CD4-positive, alpha-beta T cell (primary cell): ENCODE measurements around the gene DYNLRB1. TPM values are rescaled to one million over a fixed set of nuclear protein-coding genes. Genes with fewer than 3 reads are reported as not detected.

ENCODE experiments used
- ATAC-seq: fragments of 200-7000 bp; cut with Tn5 transposase; one replicate; pipeline ENCODE4 v1.10.0; 2022; ENCODE audit warnings: mild to moderate bottlenecking; ENCODE audit not compliant: poor library complexity
- CTCF ChIA-PET: fragments of 350-600 bp; sonication (Branson Sonifier 250); formaldehyde crosslinking; loops from one replicate; lab custom pipeline; 2021; ENCODE audit warnings: antibody characterized with exemption, inconsistent platforms; lab: Charles Lee
- POLR2A ChIA-PET: fragments of 350-600 bp; sonication (Branson Sonifier 250); formaldehyde crosslinking; loops from one replicate; lab custom pipeline; 2021; ENCODE audit warnings: antibody characterized with exemption, inconsistent platforms; lab: Charles Lee
- DNase-seq, 14 experiments: peaks; one replicate each; pipeline ENCODE4 v3.0.0-alpha.2; 2013 to 2020; ENCODE audit warnings: mixed read lengths in 2 of 14
- H3K27ac ChIP-seq, 2 donors: one replicate each; pipeline versions ENCODE4 v1.5.1 to v1.7.0; 2013; ENCODE audit warnings: low read length in 2 of 2, low read depth in 1 of 2, mild to moderate bottlenecking in 1 of 2
- H3K27me3 ChIP-seq, 2 experiments: 1 replicate in 1 of 2; 2 replicates in 1 of 2; pipeline versions ENCODE4 v1.6.1 to v1.7.0; 2013; ENCODE audit warnings: low read length in 2 of 2, control low read depth in 1 of 2, mild to moderate bottlenecking in 1 of 2, moderate library complexity in 1 of 2; ENCODE audit not compliant: insufficient read depth in 2 of 2, control insufficient read depth in 1 of 2
- H3K36me3 ChIP-seq: one replicate; pipeline ENCODE4 v1.6.1; 2013; ENCODE audit warnings: low read length, control low read depth; ENCODE audit not compliant: insufficient read depth
- H3K4me1 ChIP-seq: one replicate; pipeline ENCODE4 v1.6.1; 2013; ENCODE audit warnings: low read length, control low read depth; ENCODE audit not compliant: insufficient read depth
- H3K4me3 ChIP-seq: one replicate; pipeline ENCODE4 v1.5.1; 2013; ENCODE audit warnings: mild to moderate bottlenecking, low read length, moderate library complexity
- H3K9me3 ChIP-seq, 2 experiments: 1 replicate in 1 of 2; 2 replicates in 1 of 2; pipeline versions ENCODE4 v1.6.1 to v1.7.0; 2013; ENCODE audit warnings: low read length in 2 of 2, mild to moderate bottlenecking in 2 of 2, control low read depth in 1 of 2, moderate library complexity in 1 of 2; ENCODE audit not compliant: control insufficient read depth in 1 of 2, insufficient read depth in 1 of 2
- H3K27ac Mint-ChIP-seq: one replicate; pipeline ENCODE4 v1.8.0; 2020; ENCODE audit warnings: mixed read lengths
- H3K27me3 Mint-ChIP-seq: one replicate; pipeline ENCODE4 v1.8.0; 2021; ENCODE audit warnings: mixed read lengths
- H3K36me3 Mint-ChIP-seq: one replicate; pipeline ENCODE4 v1.8.0; 2021; ENCODE audit warnings: low read depth, mixed read lengths
- H3K4me1 Mint-ChIP-seq: one replicate; pipeline ENCODE4 v1.8.0; 2021; ENCODE audit warnings: low read depth, mixed read lengths
- H3K4me3 Mint-ChIP-seq: one replicate; pipeline ENCODE4 v1.8.0; 2020; ENCODE audit warnings: mild to moderate bottlenecking, mixed read lengths
- H3K9me3 Mint-ChIP-seq: one replicate; pipeline ENCODE4 v1.8.0; 2020; ENCODE audit warnings: mixed read lengths
- intact Hi-C, 2 experiments: fragments of 100-400 bp; cut with DNase I in 1 of 2; cut with micrococcal nuclease in 1 of 2; formaldehyde crosslinking; loops; one replicate each; pipeline versions ENCODE4 v1.15.1 to v1.9.0; 2023 to 2025; cut with DNase I, micrococcal nuclease
- total RNA-seq, 174 experiments: library from RNA in 2 of 174; stranded (reverse) in 2 of 174; gene quantifications; one replicate each; pipeline ENCODE4 v1.2.3 and lab custom pipeline; 2021 to 2026
- TF ChIP-seq, protein P1 (sequence below): fragments of 200-600 bp; IDR thresholded peaks from one replicate; pipeline ENCODE4 v1.8.0; 2022; ENCODE audit warnings: antibody characterized with exemption, mild to moderate bottlenecking

Gene DYNLRB1
- total RNA-seq, 2 experiments from 2014 or later, result 38.3 to 40.3 TPM

DNA sequence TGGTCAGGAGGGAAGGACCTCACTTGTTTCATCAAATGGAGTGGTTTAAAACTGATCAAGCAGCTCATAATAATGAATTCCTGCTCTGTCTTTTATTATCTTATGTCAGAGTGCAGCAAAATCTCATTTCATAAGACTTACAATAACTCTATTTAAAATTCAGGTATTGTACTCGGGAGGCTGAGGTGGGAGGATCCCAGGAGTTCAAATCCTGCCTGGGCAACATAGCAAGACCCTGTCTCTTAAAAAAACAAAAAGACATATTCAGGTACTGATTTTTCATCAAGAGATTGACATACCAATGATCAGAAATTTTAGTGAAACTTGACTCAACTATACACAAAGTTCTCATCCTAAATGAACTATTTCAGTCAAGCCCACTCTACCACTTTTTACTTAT is 5.6 kb upstream of the DYNLRB1 start:
- Histone ChIP-seq H3K9me3 (no peaks in the 10 kb centered on the region), H3K4me1 (peaks cover 10% of the 10 kb centered on the region), H3K36me3 (peaks cover 42% of the 10 kb centered on the region), H3K27me3 (no peaks in the 10 kb centered on the region), H3K27ac (no peak overlapping the region), H3K4me3 (no peak overlapping the region)
- DNase-seq (no peak), ATAC-seq (no peak)
- Mint-ChIP-seq H3K4me3 (no peak overlapping the region), H3K36me3 (peaks cover 50% of the 10 kb centered on the region), H3K9me3 (no peaks in the 10 kb centered on the region), H3K27ac (no peak overlapping the region), H3K27me3 (no peaks in the 10 kb centered on the region), H3K4me1 (peaks cover 28% of the 10 kb centered on the region)
- POLR2A ChIA-PET, result no interaction called here
- CTCF ChIA-PET, result no interaction called here
- intact Hi-C loops, result loop anchor here (10.0 kb wide), 2 partner anchors 364 to 396 kb away; partner anchors contain the start of genes EIF2S2 (in 2 of the 2), ACSS2 (in 1 of the 2) and GGT7 (in 1 of the 2)
- TF ChIP-seq, protein P1, sequence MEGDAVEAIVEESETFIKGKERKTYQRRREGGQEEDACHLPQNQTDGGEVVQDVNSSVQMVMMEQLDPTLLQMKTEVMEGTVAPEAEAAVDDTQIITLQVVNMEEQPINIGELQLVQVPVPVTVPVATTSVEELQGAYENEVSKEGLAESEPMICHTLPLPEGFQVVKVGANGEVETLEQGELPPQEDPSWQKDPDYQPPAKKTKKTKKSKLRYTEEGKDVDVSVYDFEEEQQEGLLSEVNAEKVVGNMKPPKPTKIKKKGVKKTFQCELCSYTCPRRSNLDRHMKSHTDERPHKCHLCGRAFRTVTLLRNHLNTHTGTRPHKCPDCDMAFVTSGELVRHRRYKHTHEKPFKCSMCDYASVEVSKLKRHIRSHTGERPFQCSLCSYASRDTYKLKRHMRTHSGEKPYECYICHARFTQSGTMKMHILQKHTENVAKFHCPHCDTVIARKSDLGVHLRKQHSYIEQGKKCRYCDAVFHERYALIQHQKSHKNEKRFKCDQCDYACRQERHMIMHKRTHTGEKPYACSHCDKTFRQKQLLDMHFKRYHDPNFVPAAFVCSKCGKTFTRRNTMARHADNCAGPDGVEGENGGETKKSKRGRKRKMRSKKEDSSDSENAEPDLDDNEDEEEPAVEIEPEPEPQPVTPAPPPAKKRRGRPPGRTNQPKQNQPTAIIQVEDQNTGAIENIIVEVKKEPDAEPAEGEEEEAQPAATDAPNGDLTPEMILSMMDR, result no peak

DNA sequence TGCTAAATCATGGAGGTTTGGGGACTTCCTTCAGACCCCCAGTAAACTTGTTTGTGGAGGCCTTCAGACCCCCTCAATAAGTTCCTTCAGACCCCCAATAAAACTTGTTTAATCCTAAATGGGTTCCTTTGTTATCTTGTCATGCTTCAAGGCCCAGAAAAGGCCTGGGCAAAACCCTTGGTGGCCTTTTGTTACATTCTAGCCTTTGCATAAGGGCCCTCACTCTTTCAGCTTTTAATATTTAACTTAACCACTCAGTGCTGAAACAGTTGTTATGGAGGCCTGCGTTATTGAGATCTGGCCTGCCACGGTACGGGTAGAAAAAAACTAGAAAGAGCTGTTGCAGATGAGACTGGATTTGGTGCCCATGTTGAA is 4.3 kb upstream of the DYNLRB1 start:
- Mint-ChIP-seq H3K27me3 (no peaks in the 10 kb centered on the region), H3K27ac (peak overlapping the region; percentile 80), H3K36me3 (peaks cover 54% of the 10 kb centered on the region), H3K4me1 (peaks cover 36% of the 10 kb centered on the region), H3K9me3 (no peaks in the 10 kb centered on the region), H3K4me3 (peak overlapping the region; percentile 45)
- ChIA-PET POLR2A (interaction anchor here (1.2 kb wide), 1 partner anchor 149 kb away, joined by 3 read pairs; the partner anchor contains the start of gene ITCH), CTCF (no interaction called here)
- Histone ChIP-seq H3K9me3 (no peaks in the 10 kb centered on the region), H3K4me1 (peaks cover 15% of the 10 kb centered on the region), H3K4me3 (no peak overlapping the region), H3K27me3 (no peaks in the 10 kb centered on the region), H3K36me3 (peaks cover 29% of the 10 kb centered on the region), H3K27ac (no peak overlapping the region)
- TF ChIP-seq, protein P1, result no peak
- intact Hi-C loops, result loop anchor here (10.0 kb wide), 2 partner anchors 363 to 397 kb away; partner anchors contain the start of genes EIF2S2 (in 2 of the 2), ACSS2 (in 1 of the 2) and GGT7 (in 1 of the 2)
- DNase-seq, result no peak
- no peak for ATAC-seq

DNA sequence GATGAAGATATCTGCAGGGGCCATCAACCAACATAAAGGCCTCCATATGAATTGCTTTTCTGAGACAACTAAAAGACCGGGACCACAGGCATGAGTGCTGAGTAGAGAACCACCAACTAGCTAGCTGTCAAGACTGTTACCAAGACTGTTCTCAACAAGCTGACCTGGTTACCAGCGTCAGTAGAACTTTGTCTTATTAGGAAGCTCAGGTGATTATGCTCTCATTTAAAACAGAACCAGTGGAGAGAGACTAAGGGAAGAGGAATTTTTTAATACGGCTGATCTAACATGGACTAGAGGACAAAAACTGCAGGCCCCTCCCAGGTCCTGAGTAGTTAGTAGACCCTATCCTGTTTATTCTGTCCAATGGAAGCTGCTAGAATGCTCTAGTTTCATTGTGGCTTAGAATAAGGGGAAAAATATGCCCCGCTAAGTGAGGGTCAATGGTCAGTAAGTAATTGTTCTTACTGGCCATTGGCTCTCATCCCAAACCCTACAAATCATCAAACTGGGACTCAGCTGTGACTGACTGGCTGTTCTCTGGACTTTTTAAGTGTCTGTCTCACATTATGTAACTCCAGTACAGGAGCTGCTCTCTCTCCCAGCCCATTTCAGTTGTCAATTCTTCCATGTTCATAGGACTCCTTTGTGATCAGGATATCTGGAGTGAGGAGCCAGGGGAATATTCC is 3.8 kb upstream of the DYNLRB1 start:
- intact Hi-C loops, result loop anchor here (10.0 kb wide), 2 partner anchors 362 to 398 kb away; partner anchors contain the start of genes EIF2S2 (in 2 of the 2), ACSS2 (in 1 of the 2) and GGT7 (in 1 of the 2)
- Histone ChIP-seq H3K4me3 (no peak overlapping the region), H3K27ac (no peak overlapping the region), H3K27me3 (no peaks in the 10 kb centered on the region), H3K36me3 (peaks cover 23% of the 10 kb centered on the region), H3K9me3 (no peaks in the 10 kb centered on the region), H3K4me1 (peaks cover 16% of the 10 kb centered on the region)
- DNase-seq (no peak), ATAC-seq (no peak)
- H3K9me3 Mint-ChIP-seq, result no peaks in the 10 kb centered on the region
- TF ChIP-seq, protein P1, result no peak
- ChIA-PET CTCF (no interaction called here), POLR2A (interaction anchor here (1.2 kb wide), 1 partner anchor 149 kb away, joined by 3 read pairs; the partner anchor contains the start of gene ITCH)
- H3K4me3 Mint-ChIP-seq, result peak overlapping the region; percentile 80
- no peaks in the 10 kb centered on the region for H3K27me3 Mint-ChIP-seq
- peak overlapping the region; percentile 80 for H3K27ac Mint-ChIP-seq
- peaks cover 41% of the 10 kb centered on the region for H3K4me1 Mint-ChIP-seq
- peaks cover 51% of the 10 kb centered on the region for H3K36me3 Mint-ChIP-seq
